ENCODE measurements around the gene TAF4.

TAF4 gene

GRCh38 chr20:62051144-62051543 lies 14.5 kb downstream of the TAF4 start:
- TF ChIP-seq CTCF (IDR thresholded peaks at IDR 0.05; ENCODE audit: low read depth, low read length, missing control alignments): no peak
- no peak overlapping the region for H3K4me3 ChIP-seq (ENCODE audit: low read depth, low read length)
- no peak for DNase-seq (ENCODE audit: low read depth)

- no peak overlapping the region for H3K4me3 ChIP-seq (ENCODE audit: low read depth, low read length)
- no peak for DNase-seq (ENCODE audit: low read depth)
- no peak for TF ChIP-seq CTCF (IDR thresholded peaks at IDR 0.05; ENCODE audit: low read depth, low read length, missing control alignments)
Observed at GRCh38 chr20:62050166-62051120, 15.2 kb downstream of the TAF4 start.

- H3K4me3 ChIP-seq (ENCODE audit: low read depth, low read length): no peak overlapping the region
- no peak for DNase-seq (ENCODE audit: low read depth)
- TF ChIP-seq CTCF (IDR thresholded peaks at IDR 0.05; ENCODE audit: low read depth, low read length, missing control alignments): no peak
Observed at GRCh38 chr20:62049342-62050165, 16.1 kb downstream of the TAF4 start.

- no peak overlapping the region for H3K4me3 ChIP-seq (ENCODE audit: low read depth, low read length)
- DNase-seq (ENCODE audit: low read depth): no peak
- TF ChIP-seq CTCF (IDR thresholded peaks at IDR 0.05; ENCODE audit: low read depth, low read length, missing control alignments): no peak
Observed at GRCh38 chr20:62048821-62049291, 16.8 kb downstream of the TAF4 start.

- H3K4me3 ChIP-seq (ENCODE audit: low read depth, low read length): no peak overlapping the region
- DNase-seq (ENCODE audit: low read depth): no peak
- TF ChIP-seq CTCF (IDR thresholded peaks at IDR 0.05; ENCODE audit: low read depth, low read length, missing control alignments): no peak
Observed at GRCh38 chr20:62048346-62048761, 17.3 kb downstream of the TAF4 start.

- no peak overlapping the region for H3K4me3 ChIP-seq (ENCODE audit: low read depth, low read length)
- no peak for DNase-seq (ENCODE audit: low read depth)
- no peak for TF ChIP-seq CTCF (IDR thresholded peaks at IDR 0.05; ENCODE audit: low read depth, low read length, missing control alignments)
Observed at GRCh38 chr20:62047666-62048345, 17.9 kb downstream of the TAF4 start.

Measured in GM12864 (cell line).